ENCODE data around the gene TMEM221.

- TF ChIP-seq PBX3 (CRISPR knock-in tag; IDR thresholded peaks at IDR 0.05) = no peak
- no peak for TF ChIP-seq WT1 (tag by site-specific recombination; IDR thresholded peaks at IDR 0.05)
- no peak for TF ChIP-seq ZNF140 (tag by site-specific recombination; IDR thresholded peaks at IDR 0.05)
Observed at GRCh38 chr19:17393002-17393401, 55.5 kb downstream of the TMEM221 start.

All from HEK293 (cell line).